Brain pericyte (primary cell): Measurements from ENCODE around the gene CCDC107.
A peak's percentile ranks its signal among the peaks of the same experiment; 100 is the strongest.

Experiments
- DNase-seq: peaks from one replicate; pipeline ENCODE4 v3.0.0-alpha.2; 2012; ENCODE audit warnings: low read depth, low spot score

The CCDC107 gene

DNA sequence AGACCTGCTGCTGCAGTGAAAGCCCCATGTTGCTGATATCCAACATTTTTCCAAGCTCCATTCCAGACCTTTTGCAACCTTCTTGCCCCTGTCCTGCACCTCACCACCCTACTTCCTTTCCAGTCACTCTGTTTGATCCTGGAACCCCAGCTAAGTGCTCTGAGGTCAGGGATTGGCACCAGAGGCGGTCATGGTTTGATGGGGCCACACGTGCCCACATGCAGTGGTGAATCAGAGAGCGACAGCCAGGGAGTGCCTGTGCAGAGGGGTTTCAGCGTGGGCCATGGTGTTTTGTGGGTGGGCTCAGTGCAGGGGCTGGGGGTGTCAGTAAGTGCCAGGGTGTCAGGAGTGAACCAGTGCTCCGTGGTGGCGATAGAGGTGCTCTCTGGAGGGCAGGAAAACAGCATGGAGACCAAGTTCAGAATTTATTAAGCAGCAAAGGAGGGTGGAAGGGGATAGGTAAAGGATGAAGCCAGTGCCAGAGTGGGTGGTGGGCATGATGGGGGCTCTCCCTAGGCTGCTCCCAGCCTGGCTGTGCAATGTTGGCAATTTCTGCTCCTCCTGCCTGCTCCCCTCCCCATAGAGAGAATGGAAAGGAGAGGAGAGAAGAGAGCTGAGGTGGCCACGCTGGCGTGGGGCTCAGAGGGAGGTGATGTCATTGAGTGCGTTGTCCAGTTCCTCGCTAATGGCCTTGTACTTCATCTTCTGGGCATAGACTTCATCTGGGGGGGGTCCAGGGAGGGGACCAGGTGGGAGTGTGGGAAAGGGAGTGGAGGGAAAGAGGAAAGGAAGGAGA lies 24.6 kb downstream of the CCDC107 start:
- DNase-seq = no peak

DNA sequence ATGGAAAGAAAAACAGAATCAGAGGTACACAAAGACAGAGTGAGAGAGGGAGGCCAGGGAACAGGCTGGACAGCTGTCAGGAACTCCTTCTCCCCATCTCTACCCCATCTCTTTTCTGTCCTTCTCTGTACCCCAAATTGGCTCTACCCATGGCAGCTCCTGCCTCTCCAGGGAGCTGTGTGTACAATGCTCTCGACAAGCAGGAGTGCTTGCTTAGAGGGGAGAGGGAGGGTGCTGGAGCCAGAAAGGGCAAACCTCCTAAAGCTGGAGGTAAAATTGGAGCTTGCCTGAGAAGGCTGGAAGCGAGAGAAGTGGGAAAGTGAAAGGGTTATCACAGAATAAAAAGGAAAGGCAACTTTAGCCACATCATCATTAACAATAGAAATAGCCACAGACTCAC lies 25.2 kb downstream of the CCDC107 start:
- no peak for DNase-seq

DNA sequence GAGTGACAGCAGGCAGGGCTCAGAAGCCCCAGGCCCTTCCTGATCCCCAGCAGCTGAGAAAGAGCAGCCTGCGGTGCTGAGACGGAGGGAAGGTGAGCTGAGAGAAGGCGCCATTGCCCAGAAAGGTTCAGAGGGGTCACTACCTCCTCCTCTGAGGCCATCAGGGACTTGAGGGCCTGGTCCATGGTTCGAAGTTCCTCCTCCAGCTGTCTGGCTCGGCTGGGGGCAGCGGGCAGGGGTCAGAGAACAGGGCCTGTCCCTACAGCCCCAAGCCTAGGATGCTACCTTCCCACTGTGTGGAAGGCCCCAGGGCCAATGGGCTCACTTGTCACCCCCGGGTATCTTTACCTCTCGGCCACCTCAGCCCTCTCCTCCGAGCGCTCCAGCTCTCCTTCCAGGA lies 26.8 kb downstream of the CCDC107 start:
- no peak for DNase-seq

DNA sequence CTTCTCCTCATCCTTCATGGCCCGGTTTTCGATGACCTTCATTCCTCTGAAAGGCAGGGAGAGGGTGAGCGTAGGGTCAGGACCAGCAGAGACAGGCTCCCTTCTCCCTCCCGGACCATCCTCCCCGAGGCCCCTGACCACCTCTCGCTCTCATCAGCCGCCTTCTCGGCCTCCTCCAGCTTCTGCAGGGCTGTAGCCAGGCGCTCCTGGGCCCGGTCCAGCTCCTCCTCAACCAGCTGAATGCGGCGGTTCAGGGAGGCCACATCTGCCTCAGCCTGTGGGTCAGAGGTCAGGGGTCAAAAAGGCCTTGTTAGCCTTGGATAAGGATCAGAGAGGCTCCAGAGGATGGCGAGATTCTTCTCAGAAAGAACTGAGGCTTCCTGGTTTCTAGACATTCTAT lies 27.4 kb downstream of the CCDC107 start:
- no peak for DNase-seq

DNA sequence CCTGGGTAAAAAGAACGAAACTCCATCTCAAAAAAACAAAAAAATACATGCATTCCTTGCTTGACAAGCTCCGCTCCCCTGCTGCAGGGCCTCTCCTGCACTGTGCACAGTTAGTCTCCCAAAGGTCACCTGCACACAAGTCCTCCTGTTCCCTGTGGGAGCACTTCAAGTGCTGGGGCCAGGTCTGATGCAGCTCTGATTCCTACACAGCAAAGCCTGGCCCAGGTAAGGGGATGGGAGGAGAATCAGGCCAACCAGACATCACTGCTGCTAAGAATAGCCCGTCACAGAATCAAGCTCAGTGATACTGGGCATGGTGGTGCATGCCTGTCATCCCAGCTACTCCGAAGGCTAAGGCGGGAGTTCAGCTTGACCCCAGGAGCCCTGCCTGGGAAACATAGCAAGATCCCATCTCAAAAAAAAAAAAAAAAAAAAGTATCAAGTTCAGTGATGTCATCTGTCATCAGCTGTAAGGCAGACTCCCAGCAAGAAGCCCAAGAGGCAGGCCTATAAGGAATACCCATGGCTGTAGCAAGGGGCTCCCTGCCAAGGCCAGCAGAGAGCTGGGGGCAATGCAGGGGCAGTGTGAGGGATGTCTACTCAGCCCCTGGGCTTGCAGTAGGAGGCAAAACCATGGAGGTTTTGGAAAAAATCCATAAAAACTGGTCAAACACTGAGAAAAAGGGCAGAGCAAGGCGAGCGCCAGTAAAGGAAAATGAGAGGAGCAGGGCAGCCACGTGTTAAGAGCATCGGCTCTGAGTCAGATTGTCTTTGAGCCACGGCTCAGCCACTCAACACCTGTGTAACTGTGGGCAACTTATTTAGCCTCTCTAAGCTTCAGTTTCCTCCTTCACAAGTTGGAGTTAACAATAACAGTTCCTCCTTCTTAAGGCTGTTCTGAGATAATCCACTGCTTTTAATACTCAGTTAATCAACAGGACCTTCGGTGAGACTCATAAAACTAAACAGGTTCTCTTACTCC lies 28.4 kb downstream of the CCDC107 start:
- peak; percentile 92 for DNase-seq

DNA sequence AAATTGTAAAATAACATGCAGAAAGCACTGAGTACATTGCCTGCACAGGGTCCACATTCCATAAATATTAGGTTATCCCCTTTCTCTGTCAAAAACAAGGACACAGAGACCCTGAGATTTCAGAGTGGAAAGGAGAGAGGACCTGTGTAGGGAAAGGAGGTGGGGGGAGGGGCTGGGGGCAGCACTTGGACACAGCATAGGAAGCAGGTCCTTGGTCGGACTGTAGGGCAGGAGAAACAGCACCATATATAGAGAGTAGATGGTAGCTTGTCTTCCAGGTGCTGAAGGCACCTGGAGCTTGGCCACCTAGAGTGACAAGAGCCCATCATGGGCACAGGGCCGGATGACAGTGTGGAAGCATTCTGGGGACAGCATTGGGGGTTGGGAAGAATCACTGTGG lies 29.2 kb downstream of the CCDC107 start:
- no peak for DNase-seq

DNA sequence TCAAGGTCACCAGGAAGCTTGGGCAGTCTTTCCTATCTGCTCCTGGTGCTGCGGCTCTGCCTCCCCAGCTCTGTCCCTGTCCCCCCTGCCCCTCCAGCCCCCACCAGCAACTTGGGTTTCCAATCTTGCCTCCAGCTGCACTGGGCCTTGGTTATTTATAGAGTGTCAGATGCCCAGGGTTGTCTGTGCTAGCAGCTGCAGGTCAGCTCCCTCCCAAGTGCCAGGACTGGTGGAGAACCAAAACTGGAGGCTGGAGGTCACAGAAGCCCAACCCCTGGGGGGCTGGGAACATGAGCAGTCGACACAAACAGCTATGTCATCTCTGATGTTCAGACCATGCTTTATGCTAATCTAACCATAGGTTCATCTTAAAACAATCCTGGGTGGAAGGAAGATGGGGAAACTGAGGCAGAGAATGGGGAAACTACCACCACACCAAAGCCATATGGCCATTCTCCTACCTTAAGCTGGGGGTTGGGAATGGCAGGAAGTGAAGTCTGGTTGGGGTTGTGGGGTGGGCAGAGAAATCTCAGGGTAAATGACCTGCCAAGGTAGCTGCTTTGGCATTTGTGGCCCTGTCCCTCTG lies 30.0 kb downstream of the CCDC107 start:
- no peak for DNase-seq

DNA sequence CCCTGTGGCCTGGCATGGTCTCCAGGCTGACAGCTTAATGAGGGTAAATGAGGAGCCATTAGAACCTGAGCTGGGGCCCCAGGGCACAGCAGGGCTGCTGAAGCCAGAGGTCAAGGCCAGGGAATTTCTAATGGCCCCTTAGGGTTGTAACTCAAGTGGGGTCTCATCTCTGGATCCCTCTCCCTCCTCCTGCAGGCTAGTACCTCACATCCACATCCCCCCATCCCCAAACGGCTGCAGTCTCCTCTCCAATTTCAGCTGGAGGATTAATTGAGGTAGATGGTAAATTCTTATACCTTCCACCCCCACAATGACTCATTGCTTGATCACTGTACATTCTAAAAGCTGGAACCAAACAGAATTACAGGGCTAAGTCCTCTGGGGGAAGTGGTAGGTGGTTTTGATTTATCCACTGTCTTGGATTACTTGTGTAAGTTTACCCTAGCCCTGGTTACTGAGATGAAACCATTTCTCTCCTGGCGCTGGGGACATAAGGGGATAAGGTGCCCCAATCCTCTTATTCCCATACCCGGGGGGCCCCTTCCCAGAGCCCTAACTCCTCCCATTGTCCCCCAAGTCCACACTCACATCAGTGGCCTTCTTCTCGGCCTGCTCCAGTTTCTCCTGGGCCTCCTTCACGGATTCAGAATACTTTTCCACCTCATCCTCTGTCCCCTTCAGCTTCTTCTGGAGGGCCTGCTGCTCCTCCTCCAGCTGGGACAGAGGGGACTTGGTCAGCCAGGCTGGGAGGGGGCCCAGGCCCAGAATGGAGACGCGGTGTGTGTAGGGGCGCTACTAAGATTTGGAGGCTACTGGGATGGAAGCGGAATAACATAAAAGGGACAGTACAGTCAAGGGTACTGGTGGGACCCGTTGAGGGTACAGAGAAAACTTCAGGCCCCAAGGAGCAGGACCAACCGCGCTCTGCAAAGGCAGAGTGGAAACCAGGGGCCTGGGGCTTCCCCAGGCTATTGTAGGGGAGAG lies 30.8 kb downstream of the CCDC107 start:
- DNase-seq = no peak

DNA sequence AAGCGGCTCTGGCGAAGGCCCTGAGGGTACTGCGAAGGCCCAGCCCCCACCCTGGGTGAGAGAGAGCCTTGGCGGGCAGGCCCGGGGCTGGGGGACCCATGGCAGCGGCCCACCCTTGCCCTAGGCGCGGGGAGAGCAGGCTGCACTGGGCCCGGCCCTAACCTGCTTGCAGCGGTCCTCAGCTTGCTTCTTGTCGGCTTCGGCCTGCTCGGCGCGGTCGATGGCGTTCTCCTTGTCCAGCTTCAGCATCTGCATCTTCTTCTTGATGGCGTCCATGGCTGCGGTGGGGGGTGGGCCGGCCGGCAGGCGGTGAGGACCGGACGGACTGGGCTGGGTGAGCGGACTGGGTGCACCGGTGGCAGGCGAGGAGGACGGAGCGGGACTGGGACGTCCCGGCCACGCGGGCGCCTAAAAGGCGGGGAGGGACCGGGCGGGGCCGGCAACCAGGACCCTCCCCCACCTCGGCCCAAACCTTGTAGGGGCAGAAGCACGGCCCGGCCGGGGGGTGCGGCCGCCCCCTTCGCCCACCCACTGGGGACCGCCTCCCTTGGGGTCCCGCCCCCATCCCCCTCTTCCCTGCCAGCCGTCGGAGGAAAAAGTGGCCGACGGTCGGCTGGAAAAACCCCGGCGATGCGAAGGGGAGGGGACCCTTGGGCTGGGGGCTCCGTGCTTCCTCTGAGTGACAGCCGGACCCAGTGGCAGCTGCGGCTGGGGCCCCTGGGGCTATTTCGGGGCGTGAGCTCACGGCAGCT lies 31.6 kb downstream of the CCDC107 start, which contains the start of gene TPM2:
TSS of gene TPM2 (minus strand) at position 384 of the 752 bp plus-strand sequence. CDS start at position 276, 108 bp downstream.
- DNase-seq = no peak

DNA sequence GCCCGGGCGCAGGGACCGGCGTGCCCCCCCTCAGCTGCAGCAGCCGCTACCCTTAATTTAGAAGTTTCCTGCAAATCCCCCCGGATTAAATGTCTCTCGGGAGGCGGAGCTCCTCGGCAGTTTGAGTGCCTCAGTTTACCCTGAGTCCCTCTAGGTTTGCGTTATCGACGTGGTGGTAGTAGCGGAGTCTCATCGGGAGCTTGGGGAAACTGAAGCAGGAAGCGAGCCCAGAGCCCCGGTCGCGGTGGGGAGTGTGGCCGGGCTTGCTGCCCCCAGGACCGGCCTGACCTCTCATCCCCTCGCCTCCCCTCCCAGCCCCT lies 32.2 kb downstream of the CCDC107 start:
- no peak for DNase-seq

DNA sequence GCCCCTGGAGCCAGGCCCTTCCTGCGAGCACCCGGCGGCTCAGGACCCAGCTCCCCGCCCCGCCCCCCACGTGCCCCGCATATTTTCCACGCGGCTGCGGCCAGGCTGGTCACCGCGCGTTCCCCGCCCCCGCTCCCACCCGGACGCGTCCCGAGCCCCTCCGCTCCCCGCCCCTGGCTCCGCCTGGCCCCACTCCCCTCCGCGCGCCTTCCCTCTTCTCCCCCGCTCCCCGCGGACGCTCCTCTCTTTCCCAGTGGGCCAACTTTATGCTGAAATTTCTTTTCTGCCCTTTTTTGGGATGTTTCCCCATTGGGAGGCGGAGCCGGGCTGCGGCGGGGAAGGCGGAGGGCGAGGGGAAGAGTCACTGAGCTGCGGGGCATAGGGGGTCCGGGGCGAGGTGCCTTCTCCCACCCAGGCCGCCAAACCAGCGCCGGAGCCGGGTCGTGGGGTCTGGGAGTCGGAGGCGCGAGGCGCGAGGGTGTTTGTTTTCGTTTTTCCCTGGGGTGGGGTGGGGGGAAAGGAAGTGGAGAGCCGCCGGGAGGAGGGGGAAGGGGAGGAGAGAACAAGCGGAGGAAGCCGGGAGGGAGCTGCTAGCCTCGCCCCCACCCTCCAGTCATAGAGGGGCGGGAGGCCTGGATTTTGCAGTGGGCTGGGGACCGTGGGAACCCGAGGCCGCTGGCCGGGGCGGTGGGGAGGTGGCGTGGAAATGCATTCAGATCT lies 32.7 kb downstream of the CCDC107 start:
- DNase-seq = no peak

DNA sequence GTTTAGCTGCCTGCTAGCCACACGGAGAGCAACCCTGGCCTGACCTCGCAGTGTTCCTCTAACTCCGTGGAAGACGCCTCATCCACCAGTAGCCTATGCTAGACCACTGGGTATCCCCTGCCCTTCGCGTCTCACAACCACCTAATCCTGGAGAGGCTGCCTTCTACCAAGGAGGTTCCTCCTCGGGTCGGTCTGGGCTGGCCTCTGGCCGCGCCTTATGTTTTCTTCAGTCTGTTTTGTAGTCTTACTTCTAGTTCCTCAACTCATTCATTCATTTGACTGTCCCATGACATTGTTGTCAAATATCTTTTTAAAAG lies 33.2 kb downstream of the CCDC107 start:
- no peak for DNase-seq

DNA sequence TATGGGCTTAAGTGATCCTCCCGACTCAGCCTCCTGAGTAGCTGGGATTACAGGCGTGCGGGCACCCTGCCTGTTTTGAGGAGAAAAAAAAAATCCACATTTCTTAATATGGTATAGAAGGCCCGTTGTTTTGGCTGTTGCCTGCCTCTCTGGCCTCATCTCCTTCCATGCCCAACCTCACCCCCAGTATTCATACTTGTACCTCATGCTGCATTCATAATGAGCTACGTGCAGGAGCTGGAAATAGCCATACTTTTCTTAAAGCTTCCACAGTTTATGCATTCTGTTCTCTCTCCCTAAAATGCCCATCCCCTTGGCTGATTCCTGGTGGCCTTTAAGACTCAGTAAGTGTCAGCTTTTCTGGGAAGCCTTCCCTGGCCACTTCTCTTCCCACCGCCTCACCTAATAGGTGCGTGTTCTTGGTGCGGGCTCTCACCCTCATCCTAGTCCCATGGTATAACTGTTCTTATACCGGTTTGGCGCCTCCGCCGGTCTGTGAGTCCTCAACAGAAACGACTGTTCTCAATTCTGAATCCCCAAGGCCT lies 33.7 kb downstream of the CCDC107 start:
- no peak for DNase-seq

DNA sequence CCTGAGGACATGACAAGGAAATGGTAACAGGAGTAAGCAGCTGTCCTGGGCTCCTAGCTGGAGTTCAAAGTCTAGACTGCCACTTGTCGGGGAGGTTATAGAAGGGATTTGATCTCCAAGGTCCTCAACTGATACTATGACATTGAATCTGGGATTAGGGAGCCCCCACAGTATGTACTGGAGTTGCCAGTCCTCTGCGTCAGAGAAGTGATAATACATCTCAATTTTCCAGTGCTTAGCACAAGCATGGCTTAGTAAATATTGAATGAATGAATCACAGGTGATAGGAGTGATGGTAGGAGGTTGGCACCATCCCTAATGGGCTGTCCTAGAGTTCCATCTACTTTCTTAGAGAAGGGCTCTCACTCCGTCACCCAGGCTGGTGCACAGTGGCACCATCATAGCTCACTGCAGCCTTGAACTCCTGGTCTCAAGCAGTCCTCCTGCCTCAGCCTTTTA lies 37.9 kb downstream of the CCDC107 start:
- no peak for DNase-seq

DNA sequence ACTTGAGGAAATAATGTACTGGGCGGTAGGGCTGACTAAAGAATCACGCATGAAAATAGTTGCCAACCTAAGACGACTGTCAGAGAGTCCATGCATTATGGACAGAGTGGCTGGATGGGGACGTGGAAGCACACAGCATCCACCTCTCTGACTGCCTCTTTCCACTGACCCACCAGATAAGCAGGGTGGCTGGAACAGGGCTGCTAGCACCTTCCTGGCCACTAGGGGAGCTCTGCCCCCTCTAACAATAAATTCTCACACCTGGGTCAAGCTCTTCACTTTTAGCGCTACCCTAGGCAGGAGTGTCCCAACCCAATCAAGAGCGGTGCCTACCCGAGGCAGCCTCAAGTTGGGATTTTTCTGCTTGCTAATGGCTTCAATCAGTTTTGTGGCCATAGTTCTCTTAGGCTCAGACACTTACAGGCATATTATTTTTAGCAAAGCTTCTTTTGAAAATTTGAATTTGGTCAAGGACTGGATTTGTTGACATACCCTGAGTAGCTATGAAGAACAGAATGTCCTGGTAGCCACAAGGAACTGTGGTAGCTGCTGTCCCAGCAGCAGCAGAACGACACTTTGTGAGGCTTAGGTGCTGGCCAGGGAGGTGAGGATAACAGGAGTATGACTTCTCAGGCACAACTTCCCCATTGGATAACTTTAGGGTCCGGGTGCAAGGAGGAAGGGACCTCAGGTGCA lies 38.6 kb downstream of the CCDC107 start:
- no peak for DNase-seq

DNA sequence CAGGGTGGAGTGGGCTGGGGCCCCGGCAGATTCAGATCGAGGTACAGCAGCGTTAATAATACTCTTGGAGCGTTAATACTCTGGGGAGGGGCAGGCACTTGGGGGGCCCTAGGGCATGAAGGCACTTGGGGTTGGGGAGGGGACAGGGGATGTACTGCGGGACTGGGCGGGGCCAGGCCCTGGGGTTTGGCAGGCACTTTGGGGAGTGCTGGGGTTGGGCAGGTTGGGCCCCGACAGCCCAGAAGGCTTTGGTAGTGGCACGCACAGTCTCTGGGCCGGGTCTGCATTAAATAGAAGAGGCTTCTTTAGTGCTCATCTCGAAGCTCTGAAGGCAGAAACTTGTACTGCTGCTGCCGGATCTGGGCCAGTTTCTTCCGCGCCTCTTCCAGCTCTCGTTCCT lies 39.4 kb downstream of the CCDC107 start:
- no peak for DNase-seq

DNA sequence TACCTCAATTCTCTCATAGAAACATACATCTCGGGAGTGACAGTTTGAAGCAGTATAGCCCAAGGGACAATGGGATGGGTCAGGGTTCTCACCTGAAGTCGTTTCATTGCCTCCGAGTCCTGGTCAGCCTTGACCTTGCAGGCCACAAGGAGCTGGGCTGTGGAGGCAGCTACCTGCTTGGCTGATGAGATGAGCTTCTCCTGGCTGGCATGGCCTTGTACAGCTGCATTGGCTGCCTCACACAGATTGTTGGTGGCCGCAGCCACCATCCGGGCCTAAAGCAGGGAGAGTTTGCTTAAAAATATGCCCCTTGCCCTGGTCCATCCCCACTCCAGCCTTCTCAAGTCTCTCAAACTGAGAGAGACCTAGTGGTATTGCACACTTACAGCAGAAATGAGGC lies 40.1 kb downstream of the CCDC107 start:
- DNase-seq = no peak

DNA sequence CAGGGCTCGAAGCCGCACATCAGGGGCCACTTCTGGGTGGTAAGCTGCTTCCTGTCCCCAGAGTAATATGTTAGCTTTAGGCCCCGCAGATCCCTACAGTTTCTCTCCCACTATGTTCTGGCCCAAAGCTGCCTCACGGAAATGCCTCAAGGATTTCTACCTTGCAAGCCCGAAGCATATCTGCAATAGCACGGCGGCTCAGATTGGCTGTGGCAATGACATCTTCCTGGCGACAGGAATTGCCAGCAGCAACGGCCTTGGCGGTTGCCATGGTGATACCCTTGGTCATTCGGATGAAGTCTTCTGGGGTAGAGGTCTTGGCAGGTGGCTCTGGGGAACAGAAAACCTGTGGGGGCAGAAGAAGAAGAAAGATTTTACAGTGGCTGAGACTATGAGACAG lies 41.9 kb downstream of the CCDC107 start:
- no peak for DNase-seq

DNA sequence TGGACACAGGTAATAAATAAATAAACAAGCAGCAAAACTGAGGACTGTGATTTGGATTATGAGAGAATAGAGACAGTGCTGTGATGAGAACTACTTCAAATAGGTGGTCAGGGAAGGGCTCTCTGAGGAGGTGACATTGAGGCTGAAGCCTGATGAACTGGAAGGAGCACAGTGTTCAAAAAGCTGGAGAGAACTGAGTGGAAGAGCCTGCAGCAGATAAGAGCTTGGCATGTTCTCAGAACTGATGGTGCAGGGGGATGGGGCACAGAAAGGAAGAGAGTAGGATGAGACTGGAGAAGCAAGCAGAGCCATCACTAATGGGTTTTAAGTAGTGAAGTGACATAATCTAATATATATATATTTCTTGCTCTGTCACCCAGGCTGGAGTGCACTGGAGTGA lies 42.9 kb downstream of the CCDC107 start:
- DNase-seq = no peak
